ENCODE data around the gene TRPC6. TPM values are rescaled to one million over a fixed set of nuclear protein-coding genes. Genes with fewer than 3 reads are reported as not detected.

The TRPC6 gene
- total and polyA plus RNA-seq, 9 of the 15 experiments (the other 6 are each of a cell fraction or from before 2014, with no cell fraction given), result not detected

GRCh38 chr11:101516546-101516945 is 67.3 kb downstream of the TRPC6 start:
- Histone ChIP-seq H3K4me3 (no peak overlapping the region), H3K79me2 (ENCODE audit: control insufficient read depth, insufficient read depth, low read length) (no peaks in the 10 kb centered on the region), H3K36me3 (ENCODE audit: control insufficient read depth, insufficient read depth, low read length) (no peaks in the 10 kb centered on the region), H3K4me1 (replicated peaks in 1 of 2; ENCODE audit: control insufficient read depth in 2 of 2, insufficient read depth in 2 of 2, low read length in 2 of 2) (no peaks in the 10 kb centered on the region), H3K9me1 (ENCODE audit: control insufficient read depth, insufficient read depth, low read length) (no peaks in the 10 kb centered on the region), H3K27ac (ENCODE audit: extremely low read depth, low read depth, low read length) (no peak overlapping the region), H3K9ac (ENCODE audit: insufficient read depth in 1 of 2, low read depth in 2 of 2, low read length in 2 of 2) (no peak overlapping the region), H3K27me3 (ENCODE audit: control insufficient read depth in 2 of 2, insufficient read depth in 2 of 2, low read length in 2 of 2) (no peaks in the 10 kb centered on the region), H4K20me1 (replicated peaks; ENCODE audit: control insufficient read depth, insufficient read depth, low read length) (no peaks in the 10 kb centered on the region), H3K4me2 (ENCODE audit: insufficient read depth, low read length) (no peak overlapping the region), H2AFZ (ENCODE audit: low read depth, low read length) (no peak overlapping the region), H3K9me3 (replicated peaks; ENCODE audit: control insufficient read depth, insufficient read depth, low read depth, low read length) (no peaks in the 10 kb centered on the region; the same call in 1 of the 2 replicates)
- intact Hi-C loops (cut with micrococcal nuclease), result no loop called here
- 4% methylated on average over 3 of the region's 3 CpGs for WGBS (ENCODE audit: insufficient coverage, low coverage, missing lambda C conversion rate)
- no peak for DNase-seq (ENCODE audit: extremely low read depth in 1 of 4, low spot score in 3 of 4)
- TF ChIP-seq DPF2 (IDR thresholded peaks at IDR 0.05), result no peak
- TF ChIP-seq CBX5 (IDR thresholded peaks at IDR 0.05; ENCODE audit: borderline replicate concordance, low read depth), result no peak
- no peak for ATAC-seq
- POLR2A ChIA-PET, result no interaction called here
- BruUV-seq (replicated peaks), result no TSS peak
- CTCF ChIA-PET (ENCODE audit: low intra/inter-chr PET ratio), result no interaction called here
- in situ Hi-C loops (cut with MboI), result no loop called here
- FAIRE-seq, result no peak

GRCh38 chr11:101511065-101511464 is 72.7 kb downstream of the TRPC6 start:
- no peaks in the 10 kb centered on the region for H4K20me1 ChIP-seq (replicated peaks; ENCODE audit: control insufficient read depth, insufficient read depth, low read length)
- H3K36me3 ChIP-seq (ENCODE audit: control insufficient read depth, insufficient read depth, low read length), result no peaks in the 10 kb centered on the region
- no peaks in the 10 kb centered on the region for H3K4me1 ChIP-seq (replicated peaks in 1 of 2; ENCODE audit: control insufficient read depth in 2 of 2, insufficient read depth in 2 of 2, low read length in 2 of 2)
- intact Hi-C loops (cut with micrococcal nuclease), result no loop called here
- 0% methylated on average over 1 of the region's 1 CpG for WGBS (ENCODE audit: insufficient coverage, low coverage, missing lambda C conversion rate)
- ATAC-seq, result no peak
- H3K4me3 ChIP-seq, result no peak overlapping the region
- H3K9me1 ChIP-seq (ENCODE audit: control insufficient read depth, insufficient read depth, low read length), result no peaks in the 10 kb centered on the region
- no peaks in the 10 kb centered on the region; the same call in 1 of the 2 replicates for H3K9me3 ChIP-seq (replicated peaks; ENCODE audit: control insufficient read depth, insufficient read depth, low read depth, low read length)
- DNase-seq (ENCODE audit: extremely low read depth in 1 of 4, low spot score in 3 of 4), result no peak
- no peak overlapping the region for H3K27ac ChIP-seq (ENCODE audit: extremely low read depth, low read depth, low read length)
- in situ Hi-C loops (cut with MboI), result no loop called here
- H3K27me3 ChIP-seq (ENCODE audit: control insufficient read depth in 2 of 2, insufficient read depth in 2 of 2, low read length in 2 of 2), result no peaks in the 10 kb centered on the region
- CTCF ChIA-PET (ENCODE audit: low intra/inter-chr PET ratio), result no interaction called here
- no peak overlapping the region for H2AFZ ChIP-seq (ENCODE audit: low read depth, low read length)
- H3K9ac ChIP-seq (ENCODE audit: insufficient read depth in 1 of 2, low read depth in 2 of 2, low read length in 2 of 2), result no peak overlapping the region
- H3K79me2 ChIP-seq (ENCODE audit: control insufficient read depth, insufficient read depth, low read length), result no peaks in the 10 kb centered on the region
- BruUV-seq (replicated peaks), result no TSS peak
- no peak for TF ChIP-seq SIX5 (IDR thresholded peaks at IDR 0.05; ENCODE audit: borderline replicate concordance in 1 of 2, insufficient read depth in 1 of 2, low read depth in 1 of 2, low read length in 2 of 2)
- no peak for TF ChIP-seq SMAD4 (CRISPR knock-in tag; conservative IDR thresholded peaks at IDR 0.05)
- no peak for TF ChIP-seq NR0B1 (IDR thresholded peaks at IDR 0.05; ENCODE audit: partially characterized antibody)
- TF ChIP-seq ZNF184 (CRISPR knock-in tag; IDR thresholded peaks at IDR 0.05), result no peak
- no peak for TF ChIP-seq NUFIP1 (IDR thresholded peaks at IDR 0.05; ENCODE audit: partially characterized antibody)
- no peak for TF ChIP-seq HMGN3 (IDR thresholded peaks at IDR 0.05; ENCODE audit: borderline replicate concordance, extremely low read depth, insufficient read length, low read depth, low read length)
- POLR2A ChIA-PET, result no interaction called here
- no peak for FAIRE-seq
- no peak overlapping the region for H3K4me2 ChIP-seq (ENCODE audit: insufficient read depth, low read length)

Data from K562 (cell line).